Superior temporal gyrus (tissue), 1 donor: Measurements from ENCODE around the gene ANAPC13.

Experiments used
- DNase-seq: peaks from one replicate; pipeline ENCODE4 v3.0.0-alpha.2; 2016; ENCODE audit errors: extremely low spot score

Gene ANAPC13

GRCh38 chr3:134482622-134483021 lies 3.2 kb downstream of the ANAPC13 start:
- DNase-seq = no peak

- DNase-seq = no peak
These were observed 4.6 kb downstream of the ANAPC13 start for GRCh38 chr3:134481166-134481565.

- no peak for DNase-seq
These were observed 5.2 kb downstream of the ANAPC13 start for GRCh38 chr3:134480546-134480945.

- DNase-seq = no peak
These were observed 7.8 kb downstream of the ANAPC13 start for GRCh38 chr3:134477938-134478337.

- no peak for DNase-seq
These were observed 8.8 kb downstream of the ANAPC13 start for GRCh38 chr3:134477002-134477401.

- DNase-seq = no peak
These were observed 9.5 kb downstream of the ANAPC13 start for GRCh38 chr3:134476306-134476705.

- no peak for DNase-seq
These were observed 10.8 kb downstream of the ANAPC13 start for GRCh38 chr3:134474956-134475355.

GRCh38 chr3:134473868-134474546 lies 11.8 kb downstream of the ANAPC13 start:
- peak; percentile 99 for DNase-seq

GRCh38 chr3:134472831-134473230 lies 13.0 kb downstream of the ANAPC13 start:
- DNase-seq = no peak

GRCh38 chr3:134471521-134472193 lies 14.1 kb downstream of the ANAPC13 start:
- no peak for DNase-seq

GRCh38 chr3:134468519-134468918 lies 17.3 kb downstream of the ANAPC13 start:
- no peak for DNase-seq

- DNase-seq = peak; percentile 19
These were observed 19.5 kb downstream of the ANAPC13 start for GRCh38 chr3:134466331-134466730.

GRCh38 chr3:134464689-134465365 lies 21.0 kb downstream of the ANAPC13 start:
- DNase-seq = no peak

- DNase-seq = peak; percentile 38
These were observed 21.6 kb downstream of the ANAPC13 start for GRCh38 chr3:134464064-134464688.

GRCh38 chr3:134463676-134464063 lies 22.1 kb downstream of the ANAPC13 start:
- no peak for DNase-seq

GRCh38 chr3:134462331-134462941 lies 23.3 kb downstream of the ANAPC13 start:
- peak; percentile 9 for DNase-seq

GRCh38 chr3:134460965-134461364 lies 24.8 kb downstream of the ANAPC13 start:
- DNase-seq = no peak

- no peak for DNase-seq
These were observed 26.2 kb downstream of the ANAPC13 start for GRCh38 chr3:134459562-134459961.

- no peak for DNase-seq
These were observed 27.3 kb downstream of the ANAPC13 start for GRCh38 chr3:134458406-134458945.

- no peak for DNase-seq
These were observed 28.3 kb downstream of the ANAPC13 start for GRCh38 chr3:134457376-134458074.

- DNase-seq = no peak
These were observed 32.2 kb downstream of the ANAPC13 start for GRCh38 chr3:134453631-134454030.
